Peyer's patch (tissue), 4 donors: ENCODE results near the gene SPDEF. TPM values are rescaled to one million over a fixed set of nuclear protein-coding genes. Genes with fewer than 3 reads are reported as not detected.

Experiments used
- DNase-seq, 3 donors: peaks; one replicate each; pipeline ENCODE4 v3.0.0-alpha.2; 2017 to 2019
- H3K27ac ChIP-seq, 4 donors: fragments of 200-600 bp; sonication (generic); one replicate each; pipeline ENCODE4 v1.5.1; 2016 to 2019
- H3K27me3 ChIP-seq, 2 donors: fragments of 200-600 bp; sonication (generic); one replicate each; pipeline ENCODE4 v1.5.1; 2019
- H3K36me3 ChIP-seq, 3 donors: fragments of 200-600 bp; sonication (generic); one replicate each; pipeline ENCODE4 v1.5.1; 2016 to 2019
- H3K4me1 ChIP-seq, 4 donors: fragments of 200-600 bp; sonication (generic); one replicate each; pipeline ENCODE4 v1.5.1; 2016 to 2019
- H3K4me3 ChIP-seq, 4 donors: fragments of 200-600 bp; sonication (generic); 1 replicate in 3 of 4; 2 replicates in 1 of 4; pipeline ENCODE4 v1.5.1; 2016 to 2019; ENCODE audit warnings: mild to moderate bottlenecking in 1 of 4
- H3K9me3 ChIP-seq, 4 donors: fragments of 200-600 bp; sonication (generic); one replicate each; pipeline ENCODE4 v1.5.1; 2016 to 2019; ENCODE audit warnings: mild to moderate bottlenecking in 1 of 4
- CTCF ChIP-seq, 6 experiments: fragments of 450-650 bp in 4 of 6; fragments of 200-600 bp in 2 of 6; sonication (generic) in 1 of 6; IDR thresholded peaks; one replicate each; pipeline ENCODE4 v1.5.1; 2017 to 2019; ENCODE audit warnings: antibody characterized with exemption in 6 of 6, mild to moderate bottlenecking in 3 of 6, moderate library complexity in 1 of 6
- POLR2A ChIP-seq, 2 donors: fragments of 450-650 bp; IDR thresholded peaks; one replicate each; pipeline ENCODE4 v1.5.1; 2017; ENCODE audit warnings: antibody characterized with exemption in 2 of 2, mild to moderate bottlenecking in 2 of 2, moderate library complexity in 2 of 2
- total RNA-seq, 4 donors: library from RNA; depleted of rRNA; stranded (reverse); fragments of >200 nt; gene quantifications; one replicate each; pipeline ENCODE4 v1.1.0, GENCODE V29; 2016

SPDEF gene
- total RNA-seq, 4 donors from 2014 or later = 29.7 to 58.7 (median 39.0) TPM

- Histone ChIP-seq H3K4me3 (no peak overlapping the region), H3K27me3 (no peaks in the 10 kb centered on the region), H3K27ac (no peak overlapping the region), H3K36me3 (no peaks in the 10 kb centered on the region), H3K4me1 (peaks cover 0 to 10% (median 0%) of the 10 kb centered on the region in 4 donors), H3K9me3 (no peaks in the 10 kb centered on the region)
- DNase-seq = peak in 1 of 3 donors; percentile 38
- no peak for TF ChIP-seq POLR2A (IDR thresholded peaks at IDR 0.05)
- TF ChIP-seq CTCF (IDR thresholded peaks at IDR 0.05) = no peak
Measured at GRCh38 chr6:34523441-34524206, 32.5 kb downstream of the SPDEF start.

DNA sequence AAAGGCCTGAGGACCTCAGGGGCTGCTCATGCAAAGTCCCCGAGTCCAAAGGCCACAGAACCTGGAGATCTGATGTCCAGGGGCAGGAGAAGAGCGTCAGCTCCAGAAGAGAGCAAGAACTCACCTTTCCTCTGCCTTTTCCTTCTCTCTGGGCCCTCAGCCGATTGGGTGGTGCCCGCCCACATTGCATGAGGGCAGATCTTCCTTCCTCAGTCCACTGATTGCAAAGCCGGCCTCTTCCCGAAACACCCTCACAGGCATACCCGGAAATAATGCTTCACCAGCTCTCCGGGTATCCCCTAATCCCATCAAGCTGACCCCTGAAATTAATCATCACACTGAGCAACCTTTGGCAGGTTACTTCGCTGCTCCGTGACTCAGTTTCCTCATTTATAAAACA is 33.4 kb downstream of the SPDEF start:
- Histone ChIP-seq H3K36me3 (no peaks in the 10 kb centered on the region), H3K9me3 (no peaks in the 10 kb centered on the region), H3K27me3 (no peaks in the 10 kb centered on the region), H3K4me3 (no peak overlapping the region), H3K4me1 (peaks cover 0 to 10% (median 0%) of the 10 kb centered on the region in 4 donors), H3K27ac (no peak overlapping the region)
- no peak for TF ChIP-seq CTCF (IDR thresholded peaks at IDR 0.05)
- no peak for TF ChIP-seq POLR2A (IDR thresholded peaks at IDR 0.05)
- no peak for DNase-seq

- no peaks in the 10 kb centered on the region for H3K27me3 ChIP-seq
- H3K36me3 ChIP-seq = no peaks in the 10 kb centered on the region
- TF ChIP-seq CTCF (IDR thresholded peaks at IDR 0.05) (no peak), POLR2A (IDR thresholded peaks at IDR 0.05) (no peak)
- H3K9me3 ChIP-seq = no peaks in the 10 kb centered on the region
- H3K4me1 ChIP-seq = peaks cover 0 to 4% (median 0%) of the 10 kb centered on the region in 4 donors
- no peak overlapping the region for H3K27ac ChIP-seq
- no peak overlapping the region for H3K4me3 ChIP-seq
- no peak for DNase-seq
Measured at GRCh38 chr6:34521463-34522285, 34.5 kb downstream of the SPDEF start.

- Histone ChIP-seq H3K36me3 (no peaks in the 10 kb centered on the region), H3K27ac (no peak overlapping the region), H3K4me3 (no peak overlapping the region), H3K9me3 (no peaks in the 10 kb centered on the region), H3K27me3 (no peaks in the 10 kb centered on the region), H3K4me1 (no peaks in the 10 kb centered on the region)
- DNase-seq = no peak
- no peak for TF ChIP-seq CTCF (IDR thresholded peaks at IDR 0.05)
- TF ChIP-seq POLR2A (IDR thresholded peaks at IDR 0.05) = no peak
Measured at GRCh38 chr6:34520645-34521462, 35.3 kb downstream of the SPDEF start.

DNA sequence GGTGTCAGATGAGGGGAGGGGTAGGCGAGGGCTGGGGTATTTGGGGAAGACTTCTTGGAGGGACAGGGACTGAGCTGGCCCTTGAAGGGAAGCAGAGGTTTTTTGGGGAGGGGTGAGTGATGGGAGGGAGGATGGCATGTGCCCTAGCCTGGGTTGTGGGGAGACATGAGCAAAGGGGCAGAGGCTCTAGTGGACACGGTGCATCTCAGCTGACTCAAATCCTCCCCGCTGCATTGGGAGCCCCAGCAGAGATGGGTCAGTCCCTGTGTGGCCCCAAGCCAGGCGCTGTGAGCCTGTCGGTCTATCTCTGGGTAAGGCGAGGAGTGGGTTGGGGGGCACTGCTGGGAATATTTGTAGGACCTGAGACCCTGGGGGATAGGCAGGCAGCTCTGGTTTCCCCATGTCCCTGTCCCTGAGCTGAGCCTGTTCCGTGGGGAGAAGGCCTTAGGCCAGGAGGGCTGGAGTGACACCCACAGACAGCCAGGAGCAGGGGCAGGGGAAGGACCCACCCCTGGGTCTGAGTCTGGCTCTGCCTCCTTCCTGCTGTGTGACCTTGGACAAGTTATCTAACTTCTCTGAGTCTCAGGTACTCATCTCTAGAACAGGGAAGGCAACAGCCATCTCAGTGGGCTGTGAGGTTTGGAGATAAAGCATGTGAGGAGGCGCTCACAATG is 36.0 kb downstream of the SPDEF start:
- no peak overlapping the region for H3K4me3 ChIP-seq
- no peak overlapping the region for H3K27ac ChIP-seq
- no peaks in the 10 kb centered on the region for H3K9me3 ChIP-seq
- no peak for DNase-seq
- no peaks in the 10 kb centered on the region for H3K27me3 ChIP-seq
- TF ChIP-seq CTCF (IDR thresholded peaks at IDR 0.05) (no peak), POLR2A (IDR thresholded peaks at IDR 0.05) (no peak)
- no peaks in the 10 kb centered on the region for H3K4me1 ChIP-seq
- H3K36me3 ChIP-seq = no peaks in the 10 kb centered on the region
